HG03159 (cell line): ENCODE results near the gene AUTS2.
A peak's percentile ranks its signal among the peaks of the same experiment; 100 is the strongest.

Experiments
- ATAC-seq: cut with Tn5 transposase; IDR thresholded peaks from one replicate; pipeline ENCODE4 v1.9.1; 2021; ENCODE audit warnings: mild to moderate bottlenecking, moderate library complexity; ENCODE audit not compliant: unreplicated experiment

Gene AUTS2

GRCh38 chr7:69811476-69812308, 213.4 kb downstream of the AUTS2 start:
- ATAC-seq = no peak

DNA sequence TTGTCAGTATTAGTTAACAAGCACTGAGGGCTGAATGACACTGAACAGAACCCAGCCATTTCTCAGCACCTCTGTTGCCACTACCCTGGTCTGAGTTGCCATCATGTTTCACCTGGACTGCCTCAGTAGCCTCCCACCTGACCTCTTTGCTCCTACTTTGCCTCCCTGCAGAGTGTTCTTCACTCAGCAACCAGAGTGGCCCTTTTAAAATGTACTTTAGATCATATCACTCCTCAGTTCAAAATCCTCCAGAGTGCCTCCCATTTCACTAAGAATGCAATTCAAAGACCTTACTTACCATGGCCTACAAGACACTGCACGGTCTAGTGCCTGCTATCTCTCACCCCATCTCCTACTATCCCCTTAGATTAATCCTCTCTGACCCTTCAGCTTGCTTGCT, 214.5 kb downstream of the AUTS2 start:
- ATAC-seq = no peak

GRCh38 chr7:69813637-69814240, 215.5 kb downstream of the AUTS2 start:
- ATAC-seq = no peak

GRCh38 chr7:69814421-69814962, 216.2 kb downstream of the AUTS2 start:
- ATAC-seq = no peak

GRCh38 chr7:69816501-69816900, 218.2 kb downstream of the AUTS2 start:
- no peak for ATAC-seq

GRCh38 chr7:69817121-69817520, 218.8 kb downstream of the AUTS2 start:
- ATAC-seq = no peak

GRCh38 chr7:69817841-69818635, 219.8 kb downstream of the AUTS2 start:
- ATAC-seq = no peak

- no peak for ATAC-seq
Observed at GRCh38 chr7:69818636-69819332, 220.5 kb downstream of the AUTS2 start.

DNA sequence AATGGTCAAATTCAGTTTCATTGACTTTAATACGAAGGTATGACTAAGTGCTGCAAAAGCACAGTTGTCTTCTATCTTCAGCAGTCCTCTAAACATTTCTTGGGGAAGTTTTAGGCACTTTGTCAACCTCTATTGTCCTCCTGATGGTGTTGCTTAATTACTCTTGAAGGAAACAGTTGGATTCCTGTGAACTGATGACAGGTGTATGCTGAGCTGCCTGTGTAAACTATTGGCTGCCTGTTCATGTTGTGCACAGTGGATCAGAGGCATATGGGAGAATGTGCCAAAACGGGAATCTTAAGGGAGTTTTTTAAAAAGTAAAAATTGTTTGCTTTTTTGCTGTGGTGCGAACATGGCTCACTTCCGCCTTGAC, 221.0 kb downstream of the AUTS2 start:
- no peak for ATAC-seq

DNA sequence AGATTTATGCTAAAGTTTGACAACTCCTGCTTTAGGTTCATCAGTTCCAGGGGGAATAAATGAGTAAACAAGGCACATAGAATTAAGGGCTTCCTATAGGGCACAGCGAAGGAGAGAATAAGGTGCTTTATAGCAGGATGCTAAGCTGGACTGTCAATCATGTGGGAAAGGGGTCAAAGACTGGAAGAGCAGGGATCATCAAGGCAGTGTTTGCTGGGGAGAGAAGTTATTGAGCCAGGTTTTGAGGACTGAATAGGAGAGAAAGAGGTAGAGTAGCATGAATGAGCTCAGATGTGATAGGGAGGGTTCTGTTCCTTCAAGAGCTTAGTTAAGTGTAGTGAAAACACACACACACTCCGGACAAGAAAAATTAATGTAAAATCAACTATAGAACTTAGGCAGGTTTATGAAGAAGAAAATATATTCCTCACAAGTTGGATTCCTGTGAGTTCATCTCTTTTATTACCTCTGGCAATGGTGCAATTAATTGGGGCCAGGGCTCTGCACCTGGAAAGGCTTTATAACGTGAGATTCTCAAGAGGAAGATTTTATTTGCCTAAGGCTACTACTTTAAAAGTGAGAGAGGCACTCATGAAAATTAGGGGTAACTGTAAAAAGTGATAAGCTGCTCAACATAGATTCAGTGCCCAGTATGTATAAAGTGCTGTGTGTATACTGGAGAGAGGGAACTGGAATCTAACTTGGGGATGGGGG, 222.4 kb downstream of the AUTS2 start:
- ATAC-seq = no peak

GRCh38 chr7:69822386-69822785, 224.1 kb downstream of the AUTS2 start:
- ATAC-seq = no peak

DNA sequence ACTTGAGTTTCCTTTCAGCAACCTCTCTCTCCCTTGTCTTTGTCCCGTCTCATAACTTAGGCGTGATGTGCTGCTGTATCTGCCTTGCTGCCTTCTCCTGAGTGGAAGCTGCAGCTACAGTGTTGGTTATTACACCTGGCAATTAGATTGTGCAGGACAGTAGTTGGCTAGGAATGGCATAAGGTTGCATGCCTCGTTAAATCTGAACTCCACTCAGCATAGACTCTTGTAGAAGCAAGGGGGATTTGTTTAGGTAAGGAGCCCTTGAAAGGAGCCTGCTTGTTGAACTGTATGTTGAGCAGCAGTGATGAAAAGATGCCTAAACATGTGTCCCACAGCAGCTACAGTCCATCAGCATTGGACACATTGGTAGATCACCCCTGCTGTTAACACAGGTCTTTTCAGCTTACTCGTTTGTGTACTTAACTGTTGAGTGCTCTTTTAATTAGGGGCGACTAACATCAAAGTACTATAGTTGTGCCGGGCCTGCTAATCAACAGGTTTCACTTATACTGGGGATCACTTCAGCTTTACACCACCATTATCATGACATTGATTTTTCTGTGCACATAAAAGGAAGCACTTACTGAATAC, 225.0 kb downstream of the AUTS2 start:
- ATAC-seq = no peak

DNA sequence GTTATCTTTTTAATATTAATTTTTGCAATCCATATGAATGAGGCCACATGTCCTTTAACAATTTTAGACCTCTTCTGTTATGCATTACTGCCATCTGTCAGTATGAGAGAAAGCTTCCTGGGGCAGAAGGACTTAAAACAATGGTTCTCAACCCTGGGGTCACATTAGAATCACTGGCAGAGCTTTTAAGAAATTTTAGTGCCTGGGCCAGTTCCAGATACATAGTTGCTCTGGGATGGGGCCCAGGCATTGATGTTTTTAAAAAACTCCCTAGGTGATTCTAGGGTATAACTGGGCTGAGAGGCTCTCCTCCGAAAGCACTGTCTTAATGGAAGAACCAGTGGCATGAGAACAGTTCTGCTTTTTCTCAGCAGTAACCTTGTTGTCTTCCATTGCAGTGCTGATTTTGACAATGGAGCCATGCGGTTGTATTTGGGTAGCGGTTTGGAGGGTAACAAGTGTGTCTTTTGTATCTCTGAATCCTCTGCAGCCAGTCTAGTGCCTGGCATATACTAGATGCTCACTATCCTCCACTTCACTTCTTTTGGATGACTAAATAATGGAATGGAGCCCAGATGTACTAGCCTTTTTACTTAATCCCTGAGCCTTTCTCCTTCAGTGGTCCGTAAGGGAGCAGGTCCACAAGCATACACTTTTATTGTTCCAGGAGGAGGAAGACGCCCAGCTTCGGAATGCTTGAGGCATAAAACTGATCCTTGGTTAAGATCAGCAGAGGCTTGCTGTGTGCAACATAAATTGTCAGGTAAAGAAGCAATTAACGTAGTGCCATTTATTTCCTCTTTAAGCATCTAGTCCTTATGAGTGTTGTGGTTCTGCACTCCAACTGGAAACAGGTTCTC, 227.1 kb downstream of the AUTS2 start:
- peak; percentile 27 for ATAC-seq

DNA sequence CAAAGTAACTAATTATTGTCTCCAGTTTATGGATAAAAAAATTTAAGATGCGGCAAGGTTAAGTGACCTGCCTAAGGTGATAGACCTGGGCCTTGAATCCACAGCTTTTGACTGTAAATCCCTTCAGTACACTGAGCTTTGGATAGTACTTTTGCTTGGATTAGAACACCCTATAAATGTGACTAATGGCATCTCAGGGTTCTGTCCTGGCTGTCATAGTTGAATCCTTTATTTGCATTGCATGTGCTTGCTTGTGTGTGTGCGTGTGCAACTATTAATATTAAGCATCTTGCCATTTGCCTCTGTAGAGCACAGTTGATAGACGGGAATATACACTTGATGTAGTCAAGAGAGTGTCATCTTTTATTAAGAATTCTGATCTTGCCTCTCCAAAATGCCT, 228.0 kb downstream of the AUTS2 start:
- no peak for ATAC-seq

- ATAC-seq = no peak
Observed at GRCh38 chr7:69827140-69827539, 228.9 kb downstream of the AUTS2 start.

GRCh38 chr7:69827558-69827957, 229.3 kb downstream of the AUTS2 start:
- no peak for ATAC-seq

DNA sequence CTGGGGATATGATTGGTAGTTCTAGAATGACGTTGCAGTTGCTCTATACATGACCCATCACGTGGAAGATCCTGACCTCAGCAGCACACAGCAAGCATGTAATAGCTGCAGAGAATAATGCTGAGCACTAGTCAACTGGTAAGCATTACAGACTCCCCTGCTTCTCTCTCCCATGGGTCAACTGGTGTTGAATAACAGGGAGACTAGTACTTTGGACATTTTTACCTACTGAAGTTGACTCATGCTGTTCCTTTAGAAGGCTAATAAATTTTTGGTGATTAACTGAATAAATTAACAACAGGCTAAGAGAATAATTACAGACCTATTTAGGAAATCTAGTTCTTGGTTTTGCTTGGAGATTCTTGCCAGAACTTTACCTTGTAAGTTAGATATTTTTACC, 234.1 kb downstream of the AUTS2 start:
- ATAC-seq = no peak

DNA sequence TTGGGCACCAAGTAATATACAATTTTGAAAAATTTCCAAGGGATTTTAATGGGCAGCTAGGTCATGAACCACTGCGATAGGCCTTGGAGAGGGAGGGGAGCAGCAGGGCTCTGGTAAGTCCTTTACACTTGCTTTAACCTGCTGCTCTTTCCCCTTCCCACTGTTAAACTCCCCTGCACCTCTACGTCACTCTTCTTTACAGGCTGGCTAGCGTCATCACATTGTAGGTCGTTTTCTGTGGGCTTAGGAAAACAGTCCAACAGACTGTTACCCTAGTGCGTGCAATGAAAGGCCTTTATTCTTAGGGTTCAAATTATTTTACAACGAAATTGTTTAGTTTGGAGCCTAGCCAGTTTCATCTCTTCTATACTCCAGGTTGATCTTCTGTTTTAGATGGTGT, 235.7 kb downstream of the AUTS2 start:
- ATAC-seq = no peak

GRCh38 chr7:69836702-69837101, 238.4 kb downstream of the AUTS2 start:
- ATAC-seq = no peak
